Adrenal gland (tissue), 5 donors: Measurements from ENCODE around the gene AGER.

ENCODE experiments used
- CTCF ChIP-seq, 6 experiments: fragments of 450-650 bp in 4 of 6; fragments of 200-600 bp in 2 of 6; sonication (generic) in 1 of 6; IDR thresholded peaks; 1 replicate in 5 of 6; 2 replicates in 1 of 6; pipeline versions ENCODE4 v1.5.1 to v1.8.0; 2016 to 2021; ENCODE audit warnings: antibody characterized with exemption in 6 of 6, mild to moderate bottlenecking in 2 of 6, moderate library complexity in 1 of 6
- POLR2A ChIP-seq, 2 donors: fragments of 450-650 bp; IDR thresholded peaks; one replicate each; pipeline ENCODE4 v1.6.1; 2017; ENCODE audit warnings: antibody characterized with exemption in 2 of 2, mild to moderate bottlenecking in 2 of 2, moderate library complexity in 1 of 2
- donor health status: DM: no; HTN: no; CAD: no.

- TF ChIP-seq CTCF (IDR thresholded peaks at IDR 0.05) (no peak), POLR2A (IDR thresholded peaks at IDR 0.05) (no peak)
These were observed 20.2 kb upstream of the AGER start for GRCh38 chr6:32204268-32204715.
